ENCODE measurements around the gene PIK3R2.
"Not testable (repeated sequence)": the region's sequence is repeated elsewhere in the genome, so short reads cannot be mapped to it uniquely, and the experiment has no call there.

The PIK3R2 gene

GRCh38 chr19:18152817-18153555 is at the start of gene PIK3R2:
Gene PIK3R2 (plus strand): TSS chr19:18153163. CDS start chr19:18155880, 2,717 bp downstream.
- peak within 1 kb of the TSS; percentile 89 for H3K4me3 ChIP-seq (ENCODE audit: low read length)
- TF ChIP-seq CTCF (conservative IDR thresholded peaks at IDR 0.05; ENCODE audit: low read length) = no peak
- peak; percentile 96 for DNase-seq (ENCODE audit: low read depth)

- DNase-seq (ENCODE audit: low read depth) = no peak
- H3K4me3 ChIP-seq (ENCODE audit: low read length) = peak overlapping the region; percentile 58
- TF ChIP-seq CTCF (conservative IDR thresholded peaks at IDR 0.05; ENCODE audit: low read length) = no peak
Measured at GRCh38 chr19:18104793-18105131, 48.2 kb upstream of the PIK3R2 start.

GRCh38 chr19:18105259-18105658 is 47.7 kb upstream of the PIK3R2 start:
- not testable (repeated sequence) for DNase-seq (ENCODE audit: low read depth); H3K4me3 ChIP-seq (ENCODE audit: low read length)

GRCh38 chr19:18107235-18107634 is 45.7 kb upstream of the PIK3R2 start:
- no peak for DNase-seq (ENCODE audit: low read depth)
- no peak for TF ChIP-seq CTCF (conservative IDR thresholded peaks at IDR 0.05; ENCODE audit: low read length)
- H3K4me3 ChIP-seq (ENCODE audit: low read length) = no peak overlapping the region

- TF ChIP-seq CTCF (conservative IDR thresholded peaks at IDR 0.05; ENCODE audit: low read length) = no peak
- H3K4me3 ChIP-seq (ENCODE audit: low read length) = no peak overlapping the region
- DNase-seq (ENCODE audit: low read depth) = no peak
Measured at GRCh38 chr19:18108897-18109296, 44.1 kb upstream of the PIK3R2 start.

- peak overlapping the region; percentile 83 for H3K4me3 ChIP-seq (ENCODE audit: low read length)
- no peak for DNase-seq (ENCODE audit: low read depth)
- TF ChIP-seq CTCF (conservative IDR thresholded peaks at IDR 0.05; ENCODE audit: low read length) = no peak
Measured at GRCh38 chr19:18109341-18109732, 43.6 kb upstream of the PIK3R2 start.

GRCh38 chr19:18109733-18110608 is 43.0 kb upstream of the PIK3R2 start:
- TF ChIP-seq CTCF (conservative IDR thresholded peaks at IDR 0.05; ENCODE audit: low read length) = no peak

More at GRCh38 chr19:18109733-18110608, 43.0 kb upstream of the PIK3R2 start:
- H3K4me3 ChIP-seq (ENCODE audit: low read length) = peak overlapping the region; percentile 83
- DNase-seq (ENCODE audit: low read depth) = no peak

Measured in AG10803 (cell line).